IMR-90 (cell line): ENCODE results near the gene PRKCA. TPM values are rescaled to one million over a fixed set of nuclear protein-coding genes. Genes with fewer than 3 reads are reported as not detected.

Source experiments
- ATAC-seq: fragments of 200-7000 bp; cut with Tn5 transposase; 2 replicates; pipeline ENCODE4 v1.9.1; 2020; ENCODE audit warnings: low read depth, mild to moderate bottlenecking, moderate library complexity
- BruUV-seq: library from RNA; stranded (reverse); fragments of 400-500 nt; replicated peaks from 2 replicates; lab custom pipeline; 2021; lab: Mats Ljungman, UMichigan
- CTCF ChIA-PET: fragments of 300-600 bp; formaldehyde crosslinking; extraction: SDS; loops from one replicate; lab custom pipeline; 2021; ENCODE audit warnings: antibody characterized with exemption; lab: Yijun Ruan, JAX
- POLR2A ChIA-PET: fragments of 300-600 bp; sonication (Branson Sonifier 250); formaldehyde crosslinking; loops from one replicate; lab custom pipeline; 2022; ENCODE audit warnings: antibody characterized with exemption; ENCODE audit not compliant: unreplicated experiment; lab: Charles Lee
- DNase-seq: peaks from one replicate; pipeline ENCODE4 v3.0.0; 2013
- H2AFZ ChIP-seq: replicated peaks from 2 replicates; pipeline ENCODE3; 2013; ENCODE audit warnings: low read length, mild to moderate bottlenecking; ENCODE audit not compliant: poor library complexity
- H2AK5ac ChIP-seq: 2 replicates; pipeline ENCODE4 v1.6.1; 2013; ENCODE audit warnings: low read depth, low read length, inconsistent platforms
- H2AK9ac ChIP-seq: replicated peaks from 2 replicates; pipeline ENCODE3; 2013; ENCODE audit warnings: mild to moderate bottlenecking, low read depth, low read length, moderate library complexity; ENCODE audit not compliant: poor library complexity
- H2BK120ac ChIP-seq: 2 replicates; pipeline ENCODE4 v1.6.1; 2013; ENCODE audit warnings: low read depth, low read length, inconsistent platforms
- H2BK15ac ChIP-seq: 3 replicates; pipeline ENCODE4 v1.6.1; 2013; ENCODE audit warnings: low read depth, low read length, inconsistent platforms
- H2BK20ac ChIP-seq: 2 replicates; pipeline ENCODE4 v1.6.1; 2013; ENCODE audit warnings: low read depth, mild to moderate bottlenecking, inconsistent platforms, low read length, moderate library complexity
- H2BK5ac ChIP-seq: 2 replicates; pipeline ENCODE4 v1.6.1; 2013; ENCODE audit warnings: mild to moderate bottlenecking, low read depth, low read length, inconsistent platforms; ENCODE audit not compliant: poor library complexity, severe bottlenecking
- H3K14ac ChIP-seq: replicated peaks from 2 replicates; pipeline ENCODE4 v1.6.1; 2013; ENCODE audit warnings: low read depth, low read length, inconsistent platforms
- H3K18ac ChIP-seq: 2 replicates; pipeline ENCODE4 v1.6.1; 2013; ENCODE audit warnings: low read depth, low read length, control low read depth
- H3K23ac ChIP-seq: 2 replicates; pipeline ENCODE4 v1.6.1; 2013; ENCODE audit warnings: low read depth, low read length, inconsistent platforms
- H3K27ac ChIP-seq: 2 replicates; pipeline ENCODE4 v1.5.1; 2013; ENCODE audit warnings: mild to moderate bottlenecking, control low read depth, low read length; ENCODE audit not compliant: insufficient read depth
- H3K27me3 ChIP-seq: 2 replicates; pipeline ENCODE4 v1.6.1; 2013; ENCODE audit warnings: low read length; ENCODE audit not compliant: control insufficient read depth, insufficient read depth
- H3K36me3 ChIP-seq: 2 replicates; pipeline ENCODE4 v1.6.1; 2013; ENCODE audit warnings: low read length, mixed read lengths; ENCODE audit not compliant: control insufficient read depth, insufficient read depth
- H3K4ac ChIP-seq: 2 replicates; pipeline ENCODE4 v1.6.1; 2013; ENCODE audit warnings: low read depth, low read length, inconsistent platforms
- H3K4me1 ChIP-seq: 2 replicates; pipeline ENCODE4 v1.6.1; 2013; ENCODE audit warnings: low read length, mixed read lengths; ENCODE audit not compliant: control insufficient read depth, insufficient read depth
- H3K4me2 ChIP-seq: 2 replicates; pipeline ENCODE4 v1.6.1; 2013; ENCODE audit warnings: low read depth, mild to moderate bottlenecking, control low read depth, low read length, moderate library complexity
- H3K4me3 ChIP-seq: 2 replicates; pipeline ENCODE4 v1.5.1; 2013; ENCODE audit warnings: low read depth, mild to moderate bottlenecking, control low read depth, low read length, moderate library complexity; ENCODE audit not compliant: insufficient read depth
- H3K56ac ChIP-seq: 2 replicates; pipeline ENCODE4 v1.6.1; 2013; ENCODE audit warnings: low read length, inconsistent platforms; ENCODE audit not compliant: insufficient read depth; ENCODE audit errors: extremely low read depth
- H3K79me1 ChIP-seq, 2 experiments: 2 replicates each; pipeline ENCODE4 v1.6.1; 2013; ENCODE audit warnings: low read length in 2 of 2, inconsistent platforms in 1 of 2, low read depth in 1 of 2
- H3K9ac ChIP-seq: 2 replicates; pipeline ENCODE4 v1.6.1; 2013; ENCODE audit warnings: low read depth, low read length, control low read depth
- H3K9me1 ChIP-seq: 2 replicates; pipeline ENCODE4 v1.6.1; 2013; ENCODE audit warnings: low read length, inconsistent platforms; ENCODE audit not compliant: insufficient read depth
- H3K9me3 ChIP-seq: 2 replicates; pipeline ENCODE4 v1.6.1; 2013; ENCODE audit warnings: low read length; ENCODE audit not compliant: control insufficient read depth, insufficient read depth
- H4K20me1 ChIP-seq: 2 replicates; pipeline ENCODE4 v1.6.1; 2013; ENCODE audit warnings: low read length, inconsistent platforms; ENCODE audit not compliant: insufficient read depth
- H4K5ac ChIP-seq: 2 replicates; pipeline ENCODE4 v1.6.1; 2013; ENCODE audit warnings: mild to moderate bottlenecking, low read depth, low read length, control low read depth
- H4K8ac ChIP-seq, 2 experiments: 2 replicates each; pipeline ENCODE4 v1.6.1; 2013; ENCODE audit warnings: low read depth in 2 of 2, low read length in 2 of 2, control low read depth in 1 of 2, inconsistent platforms in 1 of 2
- H4K91ac ChIP-seq: 2 replicates; pipeline ENCODE4 v1.6.1; 2013; ENCODE audit warnings: low read depth, low read length, inconsistent platforms; ENCODE audit not compliant: insufficient read depth
- CHD1 ChIP-seq: IDR thresholded peaks from 2 replicates; pipeline ENCODE4 v1.6.1; 2012; ENCODE audit warnings: low read depth, low read length, improper control_type of control experiment
- POLR2A ChIP-seq: IDR thresholded peaks from 2 replicates; pipeline ENCODE4 v1.6.1; 2012; ENCODE audit warnings: mild to moderate bottlenecking, low read depth, low read length
- RAD21 ChIP-seq: IDR thresholded peaks from 2 replicates; pipeline ENCODE4 v1.6.1; 2012; ENCODE audit warnings: low read length, improper control_type of control experiment
- SMC3 ChIP-seq: fragments of 150-350 bp; IDR thresholded peaks from 2 replicates; pipeline ENCODE4 v1.6.1; 2016; ENCODE audit warnings: low read depth, mild to moderate bottlenecking, antibody characterized with exemption, low read length, moderate library complexity
- USF2 ChIP-seq: fragments of 150-350 bp; IDR thresholded peaks from 2 replicates; pipeline ENCODE4 v1.6.1; 2017; ENCODE audit warnings: mild to moderate bottlenecking, antibody characterized with exemption, low read length, low read depth
- WGBS, 2 experiments: methylation state at CpG; one replicate each; pipeline versions ENCODE4 v1.1.5 to v1.1.7; 2013; ENCODE audit warnings: missing lambda C conversion rate in 2 of 2; ENCODE audit not compliant: insufficient read length in 1 of 2; ENCODE audit errors: extremely low coverage in 2 of 2; 5-methylcytosine and 5-hydroxymethylcytosine counted together
- dilution Hi-C: fragments of 300-500 bp; cut with HindIII; formaldehyde crosslinking; loops from one replicate; pipeline ENCODE4 v1.14.3; 2018; ENCODE audit warnings: low sequenced_read_pairs; ENCODE audit not compliant: unreplicated experiment
- in situ Hi-C: fragments of 300-500 bp; cut with MboI; formaldehyde crosslinking; loops from 3 replicates; pipeline ENCODE4 v1.14.3; 2019; ENCODE audit warnings: low sequenced_read_pairs, inconsistent platforms, mixed read lengths
- intact Hi-C: fragments of 100-400 bp; cut with micrococcal nuclease; formaldehyde crosslinking; loops from 2 replicates; pipeline ENCODE4 v1.10.0; 2022
- polyA plus RNA-seq, 3 experiments: library from polyadenylated mRNA; depleted of rRNA; stranded (reverse); fragments of >200 nt; gene quantifications; 2 replicates each; pipeline ENCODE4 v1.2.3, GENCODE V29; 2012; ENCODE audit warnings: low replicate concordance in 1 of 3
- total RNA-seq: library from RNA; depleted of rRNA; stranded (reverse); fragments of >200 nt; gene quantifications from 2 replicates; pipeline ENCODE4 v1.2.3, GENCODE V29; 2012
- TF ChIP-seq, protein P1 (sequence below): fragments of 150-350 bp; IDR thresholded peaks from 2 replicates; pipeline ENCODE4 v1.6.1; 2016; ENCODE audit warnings: low read depth, mild to moderate bottlenecking, low read length, moderate library complexity, borderline replicate concordance

PRKCA gene
- total and polyA plus RNA-seq, 2 of the 4 experiments (the other 2 are of a cell fraction), result 31.0 to 46.0 TPM

DNA sequence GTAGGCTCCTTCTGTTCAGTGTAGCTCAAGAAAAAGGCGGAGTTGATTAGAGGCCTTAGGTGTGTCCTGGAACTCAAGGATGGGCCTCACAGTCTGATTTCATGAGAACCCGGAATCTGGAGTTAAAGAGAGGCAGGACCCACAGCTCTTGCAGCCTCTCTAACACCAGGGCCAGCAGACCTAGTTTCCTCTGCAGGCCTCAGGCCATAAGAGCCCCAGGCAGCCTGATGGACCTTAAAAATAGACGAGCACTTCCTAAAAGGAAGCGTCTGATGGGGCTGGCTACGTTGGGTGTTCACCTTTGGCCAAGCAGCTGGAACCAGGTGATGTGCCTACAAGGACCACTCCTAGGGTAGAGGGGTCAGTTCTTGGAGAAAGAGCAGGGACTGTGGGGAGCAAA, 540.1 kb downstream of the PRKCA start:
- Histone ChIP-seq H3K36me3 (no peaks in the 10 kb centered on the region), H3K27ac (no peak overlapping the region), H3K9me1 (no peaks in the 10 kb centered on the region), H3K23ac (no peak overlapping the region), H3K27me3 (peaks cover 30% of the 10 kb centered on the region), H3K4me2 (no peak overlapping the region), H4K8ac (no peak overlapping the region), H4K5ac (no peak overlapping the region), H3K56ac (no peak overlapping the region), H2AK9ac (no peak overlapping the region), H3K9me3 (no peaks in the 10 kb centered on the region), H3K4me3 (no peak overlapping the region), H3K18ac (no peak overlapping the region), H3K9ac (no peak overlapping the region), H3K79me1 (no peaks in the 10 kb centered on the region), H3K4me1 (no peaks in the 10 kb centered on the region), H2BK20ac (no peak overlapping the region), H2BK15ac (no peak overlapping the region), H2AK5ac (no peak overlapping the region), H4K91ac (no peak overlapping the region), H2BK120ac (no peak overlapping the region), H2AFZ (no peak overlapping the region), H4K20me1 (no peaks in the 10 kb centered on the region), H2BK5ac (no peak overlapping the region), H3K14ac (no peak overlapping the region), H3K4ac (no peak overlapping the region)
- in situ Hi-C loops (no loop called here), intact Hi-C loops (loop anchor here (10.0 kb wide), 1 partner anchor 1088 kb away; no protein-coding TSS in a partner anchor), dilution Hi-C loops (no loop called here)
- TF ChIP-seq CHD1 (no peak), POLR2A (no peak), RAD21 (no peak), USF2 (no peak), SMC3 (no peak)
- TF ChIP-seq, protein P1, sequence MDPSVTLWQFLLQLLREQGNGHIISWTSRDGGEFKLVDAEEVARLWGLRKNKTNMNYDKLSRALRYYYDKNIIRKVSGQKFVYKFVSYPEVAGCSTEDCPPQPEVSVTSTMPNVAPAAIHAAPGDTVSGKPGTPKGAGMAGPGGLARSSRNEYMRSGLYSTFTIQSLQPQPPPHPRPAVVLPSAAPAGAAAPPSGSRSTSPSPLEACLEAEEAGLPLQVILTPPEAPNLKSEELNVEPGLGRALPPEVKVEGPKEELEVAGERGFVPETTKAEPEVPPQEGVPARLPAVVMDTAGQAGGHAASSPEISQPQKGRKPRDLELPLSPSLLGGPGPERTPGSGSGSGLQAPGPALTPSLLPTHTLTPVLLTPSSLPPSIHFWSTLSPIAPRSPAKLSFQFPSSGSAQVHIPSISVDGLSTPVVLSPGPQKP, result no peak
- WGBS, 2 experiments, result no CpG with 5 or more reads among the region's 5 CpGs
- no peak for ATAC-seq
- ChIA-PET POLR2A (no interaction called here), CTCF (no interaction called here)
- BruUV-seq, result no TSS peak
- no peak for DNase-seq
